ENCODE data around the gene LTB4R.

LTB4R gene

DNA sequence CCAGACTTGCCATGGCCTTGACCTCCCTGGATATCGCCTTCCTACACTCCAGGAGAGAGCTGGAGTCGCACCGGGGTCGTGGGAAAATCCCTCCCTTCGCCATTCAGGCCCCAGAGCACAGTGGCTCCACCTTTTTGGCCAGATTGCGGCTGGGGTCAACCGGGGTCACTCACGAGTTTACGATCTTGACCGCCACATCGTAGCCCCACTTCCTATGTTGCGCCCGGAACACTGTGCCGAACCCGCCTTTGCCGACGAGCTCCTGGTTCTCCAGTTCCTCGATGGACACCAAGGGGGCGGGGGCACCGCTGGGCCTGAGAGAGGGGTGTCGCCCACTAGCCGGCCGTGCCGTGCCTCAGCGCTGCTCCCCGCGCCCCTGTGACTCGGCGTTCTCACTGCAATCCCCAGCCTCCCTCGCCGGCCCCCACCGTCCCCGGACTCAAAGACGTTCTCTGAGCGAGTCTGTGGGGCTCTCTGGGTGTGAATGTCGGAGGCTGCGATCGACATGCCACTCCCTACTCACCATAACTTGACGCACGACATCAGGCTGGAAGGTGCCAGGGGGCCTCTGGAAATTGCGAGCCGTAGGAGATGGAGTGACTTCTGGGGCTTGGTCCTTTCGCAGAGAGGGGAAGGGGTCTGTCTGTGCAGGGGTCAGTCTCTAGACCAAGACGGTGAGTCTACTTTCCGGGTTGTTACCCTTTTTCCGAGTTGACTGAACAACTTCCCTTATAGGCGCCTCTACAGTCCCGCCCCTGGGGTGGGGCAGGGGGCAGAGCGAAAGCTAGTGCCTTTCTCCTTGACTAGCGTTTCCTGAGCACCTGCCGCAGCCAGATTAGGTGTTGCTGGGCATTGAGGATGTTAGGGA lies 28.2 kb downstream of the LTB4R start, which contains the start of gene RIPK3:
Gene RIPK3, minus strand, starts transcription at position 708 of the 868 bp plus-strand sequence. Its CDS starts 165 bp downstream, at position 543.
- no peak for TF ChIP-seq CTCF (IDR thresholded peaks at IDR 0.05; ENCODE audit: control insufficient read depth, insufficient read depth, low read depth, low read length, missing control alignments)
- DNase-seq (ENCODE audit: low read depth) = no peak
- peak within 1 kb of the TSS; percentile 37 for H3K4me3 ChIP-seq (ENCODE audit: control insufficient read depth, low read depth, low read length)

DNA sequence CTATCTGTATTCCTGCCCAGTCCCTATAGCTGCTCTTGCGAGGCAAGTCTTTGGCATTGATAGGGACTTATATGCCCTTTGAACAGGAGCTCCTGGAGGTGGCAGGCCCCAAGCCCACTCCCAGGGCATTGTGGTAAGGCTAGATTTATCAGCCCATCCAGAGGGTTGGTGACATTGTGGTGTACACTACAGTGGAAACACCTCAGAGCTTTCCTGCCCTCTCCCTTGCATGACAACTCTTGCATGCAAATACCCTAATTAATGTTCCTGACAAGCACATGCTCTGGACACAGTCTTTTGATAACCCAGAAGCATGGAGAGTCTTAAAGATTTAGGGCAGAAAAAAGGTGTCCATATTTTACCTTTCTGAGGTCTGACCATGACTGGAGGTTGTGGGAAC lies 29.3 kb downstream of the LTB4R start:
- TF ChIP-seq CTCF (IDR thresholded peaks at IDR 0.05; ENCODE audit: control insufficient read depth, insufficient read depth, low read depth, low read length, missing control alignments) = no peak
- no peak overlapping the region for H3K4me3 ChIP-seq (ENCODE audit: control insufficient read depth, low read depth, low read length)
- DNase-seq (ENCODE audit: low read depth) = no peak

DNA sequence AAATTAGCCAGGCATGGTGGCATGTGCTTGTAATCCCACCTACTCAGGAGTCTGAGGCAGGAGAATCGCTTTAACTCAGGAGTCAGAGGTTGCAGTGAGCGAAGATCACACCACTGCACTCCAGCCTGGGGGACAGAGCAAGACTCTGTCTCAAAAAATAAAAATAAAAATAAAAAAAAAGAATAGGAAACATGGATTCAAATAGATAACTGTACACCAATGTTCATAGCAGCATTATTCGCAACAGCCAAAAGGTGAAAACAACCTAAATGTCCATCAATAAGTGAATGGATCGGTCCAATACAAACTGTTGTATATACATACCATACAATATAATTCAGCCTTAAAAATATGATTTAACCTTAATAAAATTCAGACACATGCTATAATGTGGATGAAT lies 31.6 kb downstream of the LTB4R start:
- TF ChIP-seq CTCF (IDR thresholded peaks at IDR 0.05; ENCODE audit: control insufficient read depth, insufficient read depth, low read depth, low read length, missing control alignments) = no peak
- no peak overlapping the region for H3K4me3 ChIP-seq (ENCODE audit: control insufficient read depth, low read depth, low read length)
- DNase-seq (ENCODE audit: low read depth) = no peak

- H3K4me3 ChIP-seq (ENCODE audit: control insufficient read depth, low read depth, low read length) = no peak overlapping the region
- DNase-seq (ENCODE audit: low read depth) = no peak
- no peak for TF ChIP-seq CTCF (IDR thresholded peaks at IDR 0.05; ENCODE audit: control insufficient read depth, insufficient read depth, low read depth, low read length, missing control alignments)
These were observed 32.7 kb downstream of the LTB4R start for GRCh38 chr14:24343795-24344660.

DNA sequence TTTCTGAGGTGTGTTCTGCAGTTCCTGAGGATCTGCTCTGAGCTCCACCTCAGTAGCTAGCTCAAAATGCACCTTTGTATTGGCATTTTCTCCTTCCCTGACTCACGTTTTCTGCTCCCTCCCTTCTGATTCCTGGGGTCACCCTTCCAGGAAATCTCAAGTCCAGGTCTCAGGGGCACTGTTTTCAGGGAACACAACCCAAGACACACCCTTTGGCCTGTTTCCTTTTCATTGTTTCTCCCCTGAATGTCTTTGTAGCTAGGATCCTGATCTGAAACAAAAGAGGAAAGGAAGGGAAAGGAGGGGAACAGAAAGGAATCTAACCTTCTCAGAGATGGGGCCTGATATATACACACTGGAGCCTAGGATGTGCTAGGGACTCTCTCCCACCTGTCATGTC lies 35.8 kb downstream of the LTB4R start:
- H3K4me3 ChIP-seq (ENCODE audit: control insufficient read depth, low read depth, low read length) = no peak overlapping the region
- no peak for TF ChIP-seq CTCF (IDR thresholded peaks at IDR 0.05; ENCODE audit: control insufficient read depth, insufficient read depth, low read depth, low read length, missing control alignments)
- no peak for DNase-seq (ENCODE audit: low read depth)

DNA sequence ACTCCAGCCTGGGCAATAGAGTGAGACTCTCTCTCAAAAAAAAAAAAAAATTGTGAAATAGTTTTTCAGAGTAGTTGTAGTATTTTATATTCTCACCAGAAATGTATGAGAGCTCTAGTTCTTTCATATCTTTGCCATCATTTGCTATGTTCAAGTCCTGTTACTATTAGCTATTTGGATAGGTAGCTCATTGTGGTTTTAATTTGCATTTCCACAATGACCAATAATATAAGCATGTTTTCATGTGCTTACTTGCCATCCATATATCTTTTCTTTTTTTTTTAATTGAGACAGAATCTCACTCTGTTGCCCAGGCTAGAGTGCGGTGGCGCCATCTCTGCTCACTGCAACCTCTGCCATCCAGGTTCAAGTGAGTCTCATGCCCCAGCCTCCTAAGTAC lies 36.9 kb downstream of the LTB4R start:
- TF ChIP-seq CTCF (IDR thresholded peaks at IDR 0.05; ENCODE audit: control insufficient read depth, insufficient read depth, low read depth, low read length, missing control alignments) = no peak
- H3K4me3 ChIP-seq (ENCODE audit: control insufficient read depth, low read depth, low read length) = no peak overlapping the region
- DNase-seq (ENCODE audit: low read depth) = no peak
